Activated CD8-positive, alpha-beta memory T cell treated with anti-CD3 and anti-CD28 coated beads, Interleukin-2, amount 50 U/mL, for 24 hours (primary cell): ENCODE results near the gene TMEM209.
"Not testable (repeated sequence)": the region's sequence is repeated elsewhere in the genome, so short reads cannot be mapped to it uniquely, and the experiment has no call there.

Source experiments
- DNase-seq: peaks from one replicate; pipeline ENCODE4 v3.0.0-alpha.2; 2020; ENCODE audit errors: extremely low read depth

TMEM209 gene

DNA sequence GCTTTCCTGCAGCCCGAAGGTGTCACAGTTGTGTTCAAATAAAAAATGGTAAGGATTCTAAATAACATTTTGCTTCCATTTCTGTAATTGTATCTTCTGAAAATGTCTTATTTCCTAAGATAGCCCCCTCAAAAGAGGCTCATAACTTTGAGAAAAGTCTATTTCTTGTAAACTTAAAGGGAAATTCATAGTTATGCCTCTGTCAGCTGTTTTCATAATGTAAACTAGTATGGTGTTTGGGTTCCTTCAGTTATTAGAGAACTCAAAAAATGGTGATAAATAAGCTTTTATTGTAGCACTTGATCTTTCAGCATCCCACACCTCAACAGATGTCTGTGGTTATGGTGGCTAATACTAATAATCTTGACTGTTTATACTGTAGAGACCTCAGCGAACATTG is 77.8 kb downstream of the TMEM209 start:
- no peak for DNase-seq

DNA sequence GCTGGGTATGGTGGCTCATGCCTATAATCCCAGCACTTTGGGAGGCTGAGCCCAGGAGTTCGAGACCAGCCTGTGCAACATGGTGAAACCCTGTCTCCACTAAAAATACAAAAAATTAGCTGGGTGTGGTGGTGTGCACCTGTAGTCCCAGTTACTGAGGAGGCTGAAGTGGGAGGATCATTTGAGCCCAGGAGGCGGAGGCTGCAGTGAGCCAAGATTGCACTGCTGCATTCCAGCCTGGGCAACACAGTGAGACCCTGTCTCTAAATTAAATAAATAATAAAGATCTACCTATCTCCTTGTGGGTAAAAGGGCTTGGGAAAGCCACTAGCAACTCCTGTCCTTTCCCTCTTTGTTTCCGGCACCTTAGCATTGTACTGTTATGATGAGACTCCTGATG is 78.4 kb downstream of the TMEM209 start:
- DNase-seq = not testable (repeated sequence)

DNA sequence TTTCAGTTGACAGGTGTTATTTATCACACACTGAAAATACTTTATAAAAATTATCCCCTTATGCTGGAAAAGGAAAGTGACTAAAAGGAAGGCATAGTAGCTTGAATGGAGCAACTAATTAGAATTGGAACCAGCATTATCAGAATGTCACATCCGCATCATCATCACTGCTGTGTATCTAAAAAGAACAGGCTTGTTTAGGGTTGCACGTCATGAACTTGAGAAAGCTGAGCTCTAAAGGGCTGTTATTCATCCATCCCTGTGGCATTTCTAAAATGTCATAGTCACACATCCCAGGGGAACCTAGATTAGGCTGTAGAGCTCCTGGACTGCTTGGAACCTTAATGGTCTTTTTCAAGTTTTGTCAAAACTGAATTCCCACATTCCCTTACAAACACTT is 80.5 kb downstream of the TMEM209 start:
- DNase-seq = no peak

DNA sequence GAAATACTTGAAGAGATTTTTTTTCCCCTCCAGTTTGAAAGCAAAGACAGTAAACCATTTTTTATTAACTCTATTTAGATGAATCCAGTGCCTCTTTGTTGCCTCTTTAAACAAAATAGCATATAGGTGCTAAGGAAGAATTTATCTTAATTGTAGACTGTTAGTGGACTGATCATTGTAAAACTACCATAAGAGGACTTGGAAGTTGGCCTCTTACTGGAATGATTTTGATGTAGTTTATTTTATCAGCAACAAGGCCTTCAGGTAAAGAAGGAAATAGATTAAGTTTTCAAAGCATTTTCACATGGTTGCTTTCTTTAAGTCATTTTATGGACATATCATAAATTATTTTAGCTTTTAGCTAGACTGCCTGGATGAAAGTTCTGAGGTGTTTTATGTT is 81.7 kb downstream of the TMEM209 start:
- DNase-seq = no peak

DNA sequence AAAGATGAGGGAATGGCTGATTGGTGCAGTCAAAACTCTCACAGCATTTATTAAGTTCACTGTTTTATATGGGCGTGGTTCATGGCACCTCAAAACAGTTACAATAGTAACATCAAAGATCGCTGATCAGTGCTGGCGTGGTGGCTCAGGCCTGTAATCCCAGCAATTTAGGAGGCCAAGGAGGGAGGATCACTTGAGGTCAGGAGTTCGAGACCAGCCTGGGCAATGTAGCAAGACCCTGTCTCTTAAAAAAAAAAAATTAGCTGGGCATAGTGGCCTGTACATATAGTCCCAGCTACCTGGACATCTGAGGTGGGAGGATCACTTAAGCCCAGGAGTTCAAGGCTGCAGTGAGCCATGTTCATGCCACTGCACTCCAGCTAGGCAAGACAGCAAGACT is 86.4 kb downstream of the TMEM209 start:
- no peak for DNase-seq

DNA sequence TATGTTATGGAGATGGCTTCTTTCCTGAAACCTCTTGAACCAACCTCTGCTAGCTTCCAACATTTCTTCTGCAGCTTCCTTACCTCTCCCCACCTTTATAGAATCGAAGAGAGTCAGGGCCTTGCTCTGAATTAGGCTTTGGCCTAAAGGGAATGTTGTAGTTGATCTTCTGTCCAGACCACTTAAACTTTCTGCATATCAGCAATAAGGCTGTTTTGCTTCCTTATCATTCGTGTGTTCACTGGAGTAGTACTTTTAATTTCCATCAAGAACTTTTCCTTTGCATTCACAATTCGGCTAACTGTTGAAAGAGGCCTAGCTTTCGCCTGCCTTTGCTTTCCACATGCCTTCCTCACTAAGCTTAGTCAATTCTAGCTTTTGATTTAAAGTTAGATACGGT is 86.9 kb downstream of the TMEM209 start:
- DNase-seq = no peak

DNA sequence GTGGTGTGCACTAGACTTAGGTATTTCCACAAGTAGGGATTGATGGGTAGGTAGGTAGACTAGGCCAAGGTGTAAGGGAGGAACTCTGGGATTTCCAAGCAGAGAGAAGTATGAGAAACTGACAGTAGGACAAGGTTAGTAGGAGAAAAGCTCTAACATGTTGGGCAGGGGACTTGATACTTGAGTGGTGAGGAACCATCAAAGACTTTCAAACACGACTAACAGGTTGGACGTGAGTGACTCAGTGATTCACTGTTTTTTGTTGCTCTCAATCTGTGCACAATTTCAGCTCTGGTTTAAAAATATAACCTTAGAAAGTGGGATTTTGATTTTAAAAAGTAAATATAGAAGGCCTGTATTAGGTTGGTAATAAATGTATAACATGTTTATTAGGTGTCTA is 90.4 kb downstream of the TMEM209 start:
- DNase-seq = no peak
